GM12891 (cell line): ENCODE results near the gene CD28.

Experiments
- PAX5 ChIP-seq: IDR thresholded peaks from 2 replicates; pipeline ENCODE4 v1.6.1; 2011; ENCODE audit warnings: low read length, moderate library complexity, mild to moderate bottlenecking; ENCODE audit not compliant: insufficient read depth, severe bottlenecking
- POLR2A ChIP-seq: IDR thresholded peaks from 2 replicates; pipeline ENCODE4 v1.6.1; 2011; ENCODE audit warnings: low read depth, low read length, control low read depth
- POLR2AphosphoS5 ChIP-seq: IDR thresholded peaks from 2 replicates; pipeline ENCODE4 v1.6.1; 2011; ENCODE audit warnings: low read depth, low read length, control low read depth
- SPI1 ChIP-seq: IDR thresholded peaks from 2 replicates; pipeline ENCODE4 v1.6.1; 2011; ENCODE audit warnings: low read depth, low read length, control low read depth
- TAF1 ChIP-seq: IDR thresholded peaks from 2 replicates; pipeline ENCODE4 v1.6.1; 2011; ENCODE audit warnings: low read depth, low read length, control low read depth

DNA sequence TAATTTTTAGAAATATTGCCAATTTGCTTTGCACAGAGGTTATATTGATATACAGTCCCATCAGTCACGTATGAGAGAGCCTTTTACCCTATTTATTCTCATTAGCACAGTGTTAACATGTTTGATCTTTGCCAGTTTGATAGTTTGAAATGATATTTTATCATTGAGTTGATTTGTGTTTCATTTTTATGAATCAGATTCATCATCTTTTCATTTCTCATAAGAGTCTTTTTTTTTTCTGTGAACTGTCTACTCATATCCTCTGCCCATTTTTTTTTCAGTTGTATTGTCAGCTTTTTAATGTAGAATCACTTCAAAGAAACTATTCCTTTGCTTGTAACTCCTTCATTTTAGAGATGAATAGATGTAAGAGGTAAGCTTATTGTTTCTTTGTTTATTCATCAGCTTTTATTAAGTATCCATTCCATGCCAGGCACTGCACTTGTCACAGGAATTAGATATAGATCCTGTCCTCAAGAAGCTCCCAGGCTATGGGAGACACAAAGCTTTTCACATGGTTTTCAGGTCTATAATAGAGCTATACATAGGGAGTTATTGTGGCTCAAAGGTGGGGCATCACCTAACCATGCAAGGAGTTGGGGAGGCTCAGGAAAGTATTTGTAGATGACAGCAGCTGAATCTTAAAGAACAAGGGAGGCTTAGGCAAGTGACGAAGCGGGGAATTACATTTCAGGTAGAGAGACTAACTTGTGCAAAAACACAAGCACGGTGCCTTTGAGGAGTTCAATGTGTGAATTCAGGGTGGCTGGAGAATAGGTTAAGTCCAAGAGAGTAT is 42.1 kb downstream of the CD28 start:
- TF ChIP-seq POLR2A = no peak
- no peak for TF ChIP-seq TAF1
- TF ChIP-seq POLR2AphosphoS5 = no peak
- TF ChIP-seq PAX5 = no peak
- no peak for TF ChIP-seq SPI1
